HG03571 (cell line): Measurements from ENCODE around the gene IL17RB.

ENCODE experiments used
- ATAC-seq: cut with Tn5 transposase; IDR thresholded peaks from one replicate; pipeline ENCODE4 v1.9.1; 2021; ENCODE audit not compliant: unreplicated experiment

The IL17RB gene, protein sequence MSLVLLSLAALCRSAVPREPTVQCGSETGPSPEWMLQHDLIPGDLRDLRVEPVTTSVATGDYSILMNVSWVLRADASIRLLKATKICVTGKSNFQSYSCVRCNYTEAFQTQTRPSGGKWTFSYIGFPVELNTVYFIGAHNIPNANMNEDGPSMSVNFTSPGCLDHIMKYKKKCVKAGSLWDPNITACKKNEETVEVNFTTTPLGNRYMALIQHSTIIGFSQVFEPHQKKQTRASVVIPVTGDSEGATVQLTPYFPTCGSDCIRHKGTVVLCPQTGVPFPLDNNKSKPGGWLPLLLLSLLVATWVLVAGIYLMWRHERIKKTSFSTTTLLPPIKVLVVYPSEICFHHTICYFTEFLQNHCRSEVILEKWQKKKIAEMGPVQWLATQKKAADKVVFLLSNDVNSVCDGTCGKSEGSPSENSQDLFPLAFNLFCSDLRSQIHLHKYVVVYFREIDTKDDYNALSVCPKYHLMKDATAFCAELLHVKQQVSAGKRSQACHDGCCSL

GRCh38 chr3:53846134-53846850 lies at the start of gene IL17RB, which contains the start of gene CHDH:
Gene IL17RB (plus strand): TSS chr3:53846568. CDS start chr3:53846589, 21 bp downstream.
Gene CHDH (minus strand): TSS chr3:53846419. CDS start chr3:53824008, 22,411 bp downstream.
- ATAC-seq = peak; percentile 40

GRCh38 chr3:53798144-53798543 lies 48.2 kb upstream of the IL17RB start:
- no peak for ATAC-seq

DNA sequence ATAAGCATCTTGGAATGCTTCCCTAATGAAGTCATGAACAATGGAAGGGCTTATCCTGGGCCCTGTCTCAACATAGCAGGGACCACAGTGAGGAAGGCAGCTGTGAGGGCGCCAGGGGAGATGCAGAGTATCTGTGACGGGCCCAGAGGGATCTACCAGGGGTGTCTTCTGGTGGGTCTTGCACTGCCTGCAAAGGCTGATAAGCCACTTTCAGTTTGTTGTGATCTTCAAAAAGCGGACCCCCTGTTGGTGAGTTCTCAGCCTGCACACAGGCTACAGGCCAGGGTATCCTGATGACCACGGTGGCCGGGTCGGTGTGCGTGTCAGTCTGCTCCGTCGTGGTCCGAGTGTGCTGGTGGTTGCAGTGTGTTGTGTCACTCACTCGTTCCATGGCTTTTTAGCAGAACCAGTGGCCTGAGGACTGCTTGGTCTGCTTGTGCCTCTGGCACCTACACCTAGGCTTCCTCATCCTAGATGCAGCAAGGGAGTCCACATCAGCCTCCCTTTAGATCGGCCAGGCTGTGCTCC lies 47.0 kb upstream of the IL17RB start:
- no peak for ATAC-seq

GRCh38 chr3:53800041-53800906 lies 46.1 kb upstream of the IL17RB start:
- ATAC-seq = no peak

DNA sequence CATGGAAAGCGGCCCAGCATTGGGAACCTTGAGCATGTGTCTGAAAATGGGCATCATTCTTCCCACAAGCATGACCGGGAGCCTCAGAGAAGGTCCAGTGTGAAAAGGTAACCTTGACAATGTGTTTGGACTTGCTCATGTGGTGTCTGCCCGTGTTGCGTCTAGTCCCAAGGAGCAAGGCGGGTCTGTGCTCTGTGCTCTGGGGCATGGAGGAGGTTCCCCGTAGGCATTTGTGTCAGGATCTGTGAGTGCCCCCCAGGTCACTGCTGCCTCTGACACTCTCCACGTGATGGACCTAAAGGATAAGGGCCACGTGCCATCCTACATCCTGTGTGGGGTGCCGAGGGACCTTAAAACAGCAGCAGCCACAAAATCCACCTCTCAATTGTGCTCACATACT lies 45.0 kb upstream of the IL17RB start:
- ATAC-seq = no peak

DNA sequence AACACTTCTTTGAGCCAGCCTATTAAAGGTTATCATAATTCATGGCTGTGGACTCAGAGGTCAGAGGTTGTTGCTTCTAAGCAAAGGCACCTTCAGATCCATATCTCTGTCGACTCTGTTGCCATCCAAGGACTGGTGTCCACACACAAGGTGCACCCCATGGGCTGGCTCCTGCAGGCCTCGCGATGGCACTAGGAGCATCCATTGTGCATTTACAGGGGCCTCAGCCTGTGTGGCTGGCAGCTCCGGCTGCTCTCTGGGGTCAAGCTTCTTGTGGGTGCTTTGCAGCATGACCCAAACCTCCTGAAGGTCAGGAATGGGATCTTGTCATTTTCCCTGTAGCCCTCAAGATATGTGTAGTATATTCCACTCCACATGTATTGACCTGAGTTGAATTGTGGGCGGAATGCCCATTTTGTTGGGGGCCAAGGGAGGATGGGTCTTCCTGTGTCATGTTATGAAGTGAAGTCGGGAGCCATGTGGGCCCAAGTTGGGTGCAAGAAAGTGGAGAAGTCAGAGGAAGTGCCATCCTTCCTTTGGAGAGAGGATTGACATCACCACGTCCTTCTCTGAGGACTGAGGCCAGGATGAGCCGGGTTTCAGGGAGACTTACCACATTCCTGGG lies 44.0 kb upstream of the IL17RB start:
- ATAC-seq = no peak

DNA sequence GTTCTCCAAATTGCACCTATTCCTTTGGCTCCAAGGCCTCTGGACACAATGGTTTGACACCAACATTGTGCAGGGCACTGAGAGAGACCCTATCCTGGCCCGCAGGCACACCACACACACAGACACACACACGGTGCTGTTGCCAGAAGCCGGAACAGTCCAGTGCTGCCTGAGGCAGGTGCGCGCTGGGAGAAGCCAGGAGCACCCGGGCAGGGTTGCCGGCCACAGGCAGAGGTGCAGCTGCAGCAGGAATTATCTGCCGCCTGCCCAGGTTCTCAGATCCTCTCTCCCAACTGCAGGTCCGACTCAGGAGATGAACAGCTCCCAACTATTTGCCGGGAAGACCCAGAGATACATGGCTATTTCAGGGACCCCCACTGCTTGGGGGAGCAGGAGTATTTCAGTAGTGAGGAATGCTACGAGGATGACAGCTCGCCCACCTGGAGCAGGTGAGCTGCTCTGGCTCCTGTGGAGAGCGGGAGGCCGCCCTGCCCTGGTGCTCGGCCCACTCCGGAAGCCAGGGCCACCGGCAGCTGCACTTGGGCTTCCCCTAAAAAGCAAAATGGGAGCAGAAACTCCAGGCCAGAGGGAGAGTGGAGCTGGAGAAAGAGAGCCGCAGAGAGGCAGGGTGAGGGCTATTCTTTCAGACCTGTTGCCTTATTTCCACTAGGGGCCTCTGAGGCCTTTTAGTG lies 43.1 kb upstream of the IL17RB start:
- no peak for ATAC-seq

GRCh38 chr3:53803816-53804695 lies 42.3 kb upstream of the IL17RB start:
- ATAC-seq = no peak

GRCh38 chr3:53804697-53805462 lies 41.5 kb upstream of the IL17RB start:
- ATAC-seq = peak; percentile 44

DNA sequence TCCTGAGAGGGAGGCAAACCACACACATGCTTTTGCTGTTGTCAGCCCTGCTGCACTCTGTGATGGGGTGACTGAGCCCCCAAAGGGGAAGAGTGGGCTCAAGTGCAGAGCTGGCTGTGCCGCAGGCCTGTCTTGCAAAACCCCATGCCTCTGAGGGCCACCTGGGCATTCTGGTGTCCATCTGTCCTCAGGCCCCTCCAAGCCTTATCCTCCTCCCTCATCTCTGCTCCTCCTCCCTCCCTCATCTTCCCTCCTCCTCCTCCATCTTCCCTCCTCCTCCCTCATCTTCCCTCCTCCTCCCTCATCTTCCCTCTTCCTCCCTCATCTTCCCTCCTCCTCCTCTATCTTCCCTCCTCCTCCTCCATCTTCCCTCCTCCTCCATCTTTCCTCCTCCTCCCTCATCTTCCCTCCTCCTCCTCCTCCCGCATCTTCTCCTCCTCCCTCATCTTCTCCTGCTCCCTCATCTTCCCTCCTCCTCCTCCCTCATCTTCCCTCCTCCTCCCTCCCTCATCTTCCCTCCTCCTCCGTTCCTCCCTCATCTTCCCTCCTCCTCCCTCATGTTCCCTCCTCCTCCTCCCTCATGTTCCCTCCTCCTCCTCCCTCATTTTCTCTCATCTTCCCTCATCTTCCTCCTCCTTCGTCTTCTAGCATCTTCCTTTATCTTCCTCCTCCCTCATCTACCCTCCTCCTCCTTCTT lies 40.8 kb upstream of the IL17RB start:
- no peak for ATAC-seq

- peak; percentile 63 for ATAC-seq
These were observed 39.9 kb upstream of the IL17RB start for GRCh38 chr3:53806182-53807116.

- ATAC-seq = peak; percentile 15
These were observed 39.1 kb upstream of the IL17RB start for GRCh38 chr3:53807117-53807810.

- ATAC-seq = no peak
These were observed 37.9 kb upstream of the IL17RB start for GRCh38 chr3:53808496-53808895.

DNA sequence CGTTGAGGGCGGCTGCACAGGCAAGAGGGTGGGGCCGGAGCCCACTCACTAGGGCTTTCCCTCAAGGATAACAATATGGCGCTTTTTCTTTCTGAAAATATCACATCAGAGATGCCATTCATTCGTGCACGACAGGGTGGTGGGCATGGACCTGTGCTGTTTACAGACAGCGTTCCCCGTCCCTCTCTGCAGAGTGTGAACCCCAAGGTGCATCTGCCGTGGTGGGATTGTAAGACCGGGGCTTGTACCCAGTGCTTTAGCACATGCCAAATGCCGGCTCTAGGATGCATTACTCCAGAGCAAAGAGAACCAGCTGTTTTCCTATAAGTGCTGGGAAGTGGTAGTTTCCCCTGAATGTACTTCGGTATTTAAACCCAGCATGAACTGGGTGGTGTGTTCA lies 37.1 kb upstream of the IL17RB start:
- no peak for ATAC-seq

DNA sequence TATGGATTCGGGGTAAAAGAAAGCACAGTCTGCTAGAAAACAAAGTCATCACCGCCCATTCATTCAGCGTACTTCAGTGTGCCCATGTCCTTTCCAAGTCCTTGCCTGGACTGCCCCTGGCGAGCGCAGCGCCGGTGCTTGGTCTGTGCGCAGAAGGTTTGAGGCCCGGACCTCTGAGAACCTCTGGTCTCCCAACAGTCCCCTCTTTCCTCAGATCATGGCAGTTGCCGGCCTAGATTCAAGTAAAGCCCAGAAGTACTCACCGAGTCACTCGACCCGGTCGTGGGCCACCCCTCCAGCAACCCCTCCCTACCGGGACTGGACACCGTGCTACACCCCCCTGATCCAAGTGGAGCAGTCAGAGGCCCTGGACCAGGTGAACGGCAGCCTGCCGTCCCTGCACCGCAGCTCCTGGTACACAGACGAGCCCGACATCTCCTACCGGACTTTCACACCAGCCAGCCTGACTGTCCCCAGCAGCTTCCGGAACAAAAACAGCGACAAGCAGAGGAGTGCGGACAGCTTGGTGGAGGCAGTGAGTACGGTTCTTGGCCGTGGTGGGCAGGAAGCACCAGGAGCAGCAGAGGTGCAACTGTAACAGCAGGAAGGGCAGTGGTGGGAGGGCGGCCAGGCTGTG lies 36.5 kb upstream of the IL17RB start:
- ATAC-seq = no peak
